K562 (cell line): ENCODE measurements around the gene FRYL. TPM values are rescaled to one million over a fixed set of nuclear protein-coding genes. Genes with fewer than 3 reads are reported as not detected.

Experiments
- ATAC-seq: fragments of 200-7000 bp; cut with Tn5 transposase; 3 replicates; pipeline ENCODE4 v1.9.1; 2020; ENCODE audit warnings: moderate library complexity
- BruUV-seq: library from RNA; stranded (reverse); fragments of 400-500 nt; replicated peaks from 2 replicates; lab custom pipeline; 2021; lab: Mats Ljungman, UMichigan
- CTCF ChIA-PET: fragments of 300-600 bp; formaldehyde crosslinking; extraction: SDS; loops from one replicate; lab custom pipeline; 2021; ENCODE audit warnings: low intra/inter-chr PET ratio; lab: Yijun Ruan, JAX
- POLR2A ChIA-PET: fragments of 300-600, 350-650 bp; sonication (Branson Sonifier 250); formaldehyde crosslinking; extraction: SDS; loops from one replicate; lab custom pipeline; 2021; ENCODE audit warnings: antibody characterized with exemption, inconsistent platforms; lab: Yijun Ruan, JAX
- DNase-seq, 4 experiments: peaks; one replicate each; pipeline versions ENCODE4 v3.0.0 to v3.0.0-alpha.2; 2011 to 2018; ENCODE audit warnings: low spot score in 3 of 4, mixed read lengths in 3 of 4; ENCODE audit errors: extremely low read depth in 1 of 4
- FAIRE-seq: peaks from 2 replicates; lab custom pipeline; 2011; peaks lifted over from hg19 to GRCh38; lab: Jason Lieb, UNC
- H2AFZ ChIP-seq: 2 replicates; pipeline ENCODE4 v1.6.0; 2011; ENCODE audit warnings: low read depth, low read length, control low read depth, inconsistent platforms
- H3K27ac ChIP-seq: fragments of 200-600 bp; 3 replicates; pipeline ENCODE4 v1.8.0; 2011; ENCODE audit warnings: low read depth, mild to moderate bottlenecking, control low read depth, inconsistent platforms, low read length, moderate library complexity, mixed read lengths; ENCODE audit errors: extremely low read depth
- H3K27me3 ChIP-seq, 2 experiments: fragments of 300-600 bp in 1 of 2; 2 replicates in 1 of 2; 3 replicates in 1 of 2; pipeline versions ENCODE4 v1.6.0 to v1.8.0; 2011; ENCODE audit warnings: inconsistent platforms in 2 of 2, low read length in 2 of 2, mild to moderate bottlenecking in 1 of 2, mixed read lengths in 1 of 2, moderate library complexity in 1 of 2; ENCODE audit not compliant: control insufficient read depth in 2 of 2, insufficient read depth in 2 of 2
- H3K36me3 ChIP-seq: fragments of 300-600 bp; 3 replicates; pipeline ENCODE4 v1.8.0; 2011; ENCODE audit warnings: mild to moderate bottlenecking, low read length, inconsistent platforms; ENCODE audit not compliant: control insufficient read depth, insufficient read depth
- H3K4me1 ChIP-seq, 2 experiments: fragments of 200-600 bp in 1 of 2; replicated peaks in 1 of 2; 2 replicates in 1 of 2; 3 replicates in 1 of 2; pipeline versions ENCODE4 v1.5.1 to v1.8.0; 2011; ENCODE audit warnings: inconsistent platforms in 2 of 2, low read length in 2 of 2, mild to moderate bottlenecking in 1 of 2, mixed read lengths in 1 of 2, moderate library complexity in 1 of 2; ENCODE audit not compliant: control insufficient read depth in 2 of 2, insufficient read depth in 2 of 2
- H3K4me2 ChIP-seq: 2 replicates; pipeline ENCODE4 v1.6.1; 2011; ENCODE audit warnings: low read length, control low read depth, inconsistent platforms, mixed read lengths; ENCODE audit not compliant: insufficient read depth
- H3K4me3 ChIP-seq: fragments of 200-600 bp; sonication (generic), shearing (Covaris generic); 2 replicates; pipeline ENCODE4 v1.5.1; 2016; ENCODE audit warnings: control low read depth, inconsistent platforms
- H3K79me2 ChIP-seq: fragments of 200-600 bp; 3 replicates; pipeline ENCODE4 v1.8.0; 2011; ENCODE audit warnings: low read length, inconsistent platforms; ENCODE audit not compliant: control insufficient read depth, insufficient read depth
- H3K9ac ChIP-seq, 2 experiments: 2 replicates each; pipeline versions ENCODE4 v1.6.0 to v1.6.1; 2011; ENCODE audit warnings: low read depth in 2 of 2, low read length in 2 of 2, control low read depth in 1 of 2, inconsistent platforms in 1 of 2, mild to moderate bottlenecking in 1 of 2, mixed read lengths in 1 of 2; ENCODE audit not compliant: insufficient read depth in 1 of 2
- H3K9me1 ChIP-seq: one replicate; pipeline ENCODE4 v1.6.0; 2011; ENCODE audit warnings: inconsistent platforms, mild to moderate bottlenecking, low read length, moderate library complexity; ENCODE audit not compliant: control insufficient read depth, insufficient read depth
- H3K9me3 ChIP-seq: replicated peaks from 2 replicates; pipeline ENCODE4 v1.5.1; 2011; ENCODE audit warnings: low read depth, low read length, inconsistent platforms; ENCODE audit not compliant: control insufficient read depth, insufficient read depth
- H4K20me1 ChIP-seq: replicated peaks from 2 replicates; pipeline ENCODE4 v1.6.1; 2011; ENCODE audit warnings: low read length, inconsistent platforms, mixed read lengths; ENCODE audit not compliant: control insufficient read depth, insufficient read depth
- ERF ChIP-seq: fragments of 450-650 bp; formaldehyde crosslinking; IDR thresholded peaks from 2 replicates; pipeline ENCODE4 v1.4.0; 2020; ENCODE audit warnings: mild to moderate bottlenecking, mixed read lengths
- FIP1L1 ChIP-seq: fragments of 200-400 bp; formaldehyde crosslinking; IDR thresholded peaks from 2 replicates; pipeline ENCODE4 v1.6.1; 2018; ENCODE audit warnings: mild to moderate bottlenecking, low read depth, low read length; ENCODE audit not compliant: poor library complexity, severe bottlenecking
- GTF2E2 ChIP-seq: fragments of 200-800 bp; sonication (Bioruptor generic); IDR thresholded peaks from 2 replicates; pipeline ENCODE4 v1.6.1; 2016; ENCODE audit warnings: missing genetic modification characterization, missing compliant biosample characterization
- HCFC1 ChIP-seq: IDR thresholded peaks from 2 replicates; pipeline ENCODE4 v1.6.1; 2012; ENCODE audit warnings: low read depth, low read length, improper control_type of control experiment
- KLF13 ChIP-seq: fragments of 450-650 bp; IDR thresholded peaks from 2 replicates; pipeline ENCODE4 v1.6.1; 2016; ENCODE audit warnings: missing genetic modification characterization, low read depth, mild to moderate bottlenecking, missing compliant biosample characterization, moderate library complexity, borderline replicate concordance
- KLF16 ChIP-seq: IDR thresholded peaks from 2 replicates; pipeline ENCODE4 v1.6.1; 2016; ENCODE audit warnings: antibody characterized with exemption
- LEF1 ChIP-seq: fragments of 450-650 bp; IDR thresholded peaks from 2 replicates; pipeline ENCODE4 v1.6.1; 2016; ENCODE audit warnings: mild to moderate bottlenecking
- MEF2A ChIP-seq: IDR thresholded peaks from 2 replicates; pipeline ENCODE4 v1.6.1; 2011; ENCODE audit warnings: low read depth, mild to moderate bottlenecking, low read length, moderate library complexity; ENCODE audit not compliant: control insufficient read depth
- NR3C1 ChIP-seq: sonication (generic); formaldehyde crosslinking; IDR thresholded peaks from 2 replicates; pipeline ENCODE4 v1.8.1; 2022; ENCODE audit warnings: missing genetic modification reagents
- TAL1 ChIP-seq: fragments of 450-650 bp; IDR thresholded peaks from 2 replicates; pipeline ENCODE4 v1.6.1; 2016; ENCODE audit warnings: mild to moderate bottlenecking
- TCF7L2 ChIP-seq: fragments of 150-350 bp; IDR thresholded peaks from 2 replicates; pipeline ENCODE4 v1.6.1; 2016; ENCODE audit warnings: low read depth, mild to moderate bottlenecking, low read length, moderate library complexity
- TEAD1 ChIP-seq, 2 experiments: fragments of 450-650 bp in 1 of 2; sonication (generic) in 1 of 2; formaldehyde crosslinking; IDR thresholded peaks; 2 replicates each; pipeline versions ENCODE4 v1.4.0 to v1.8.0; 2020 to 2022; ENCODE audit warnings: mild to moderate bottlenecking in 2 of 2, missing genetic modification reagents in 1 of 2
- ZNF384 ChIP-seq: IDR thresholded peaks from 2 replicates; pipeline ENCODE4 v1.6.1; 2012; ENCODE audit warnings: low read depth, low read length, improper control_type of control experiment
- ZNF79 ChIP-seq: fragments of 250-450 bp; sonication (Bioruptor Pico); IDR thresholded peaks from 2 replicates; pipeline ENCODE4 v1.4.0; 2020; ENCODE audit warnings: low read depth, mild to moderate bottlenecking, moderate library complexity
- WGBS: fragments of 100-300 bp; shearing (Covaris generic); methylation state at CpG from one replicate; pipeline ENCODE4 v1.1.6; 2016; ENCODE audit warnings: low coverage, mixed read lengths; ENCODE audit not compliant: insufficient coverage; ENCODE audit errors: missing lambda C conversion rate; 5-methylcytosine and 5-hydroxymethylcytosine counted together
- in situ Hi-C: fragments of 300-500 bp; cut with MboI; formaldehyde crosslinking; loops from 4 replicates; pipeline ENCODE4 v1.15.0; 2018; ENCODE audit warnings: inconsistent platforms, mixed read lengths
- intact Hi-C: fragments of 100-400 bp; cut with micrococcal nuclease; formaldehyde crosslinking; loops from 2 replicates; pipeline ENCODE4 v1.14.2; 2022
- polyA plus RNA-seq, 8 experiments: library from polyadenylated mRNA; depleted of rRNA in 4 of 8; stranded (reverse) in 5 of 8; unstranded in 3 of 8; fragments of >200 nt; fragmentation: Nextera tagmentation in 2 of 8; fragmentation: Illumina TruSeq in 1 of 8; extraction: Ambion mirVana in 2 of 8; extraction: Trizol in 1 of 8; gene quantifications; 2 replicates each; pipeline versions ENCODE4 v1.2.1 to v1.2.3, GENCODE V29; 2011 to 2014; ENCODE audit warnings: inconsistent platforms in 1 of 8, missing spikeins in 1 of 8
- total RNA-seq, 7 experiments: library from RNA; depleted of rRNA in 6 of 7; stranded (reverse); fragments of >200 nt in 6 of 7; fragmentation: Illumina TruSeq in 2 of 7; extraction: Trizol in 2 of 7; gene quantifications; 2 replicates each; pipeline versions ENCODE4 v1.2.1 to v1.2.3, GENCODE V29; 2011 to 2021; ENCODE audit warnings: low replicate concordance in 1 of 7

Gene FRYL
- total and polyA plus RNA-seq, 9 of the 15 experiments (the other 6 are each of a cell fraction or from before 2014, with no cell fraction given), result 7.2 to 34.9 (median 15.9) TPM

GRCh38 chr4:48640699-48641098 lies 139.4 kb downstream of the FRYL start:
- H3K27ac ChIP-seq, result no peak overlapping the region
- H3K79me2 ChIP-seq, result peaks cover 5% of the 10 kb centered on the region; the same call in 1 of the 3 replicates
- no peaks in the 10 kb centered on the region for H3K36me3 ChIP-seq
- no peak overlapping the region for H3K4me3 ChIP-seq
- H4K20me1 ChIP-seq, result 0 out of 2 replicates have a peak, but pooled peaks cover 5% of the 10 kb centered on the region
- no peak for FAIRE-seq
- no peak overlapping the region for H2AFZ ChIP-seq
- no peaks in the 10 kb centered on the region for H3K27me3 ChIP-seq
- no peak for DNase-seq
- BruUV-seq, result no TSS peak
- H3K9me3 ChIP-seq, result no peaks in the 10 kb centered on the region
- POLR2A ChIA-PET, result no interaction called here
- no peak overlapping the region for H3K4me2 ChIP-seq
- CTCF ChIA-PET, result no interaction called here
- no peak overlapping the region for H3K9ac ChIP-seq
- ATAC-seq, result no peak
- TF ChIP-seq TEAD1 (CRISPR knock-in tag; IDR thresholded peaks at IDR 0.05), result no peak
- no peak for TF ChIP-seq MEF2A
- no peak for TF ChIP-seq TAL1
- TF ChIP-seq KLF16, result no peak
- TF ChIP-seq ZNF79, result no peak
- no peak for TF ChIP-seq ZNF384
- TF ChIP-seq ERF (CRISPR knock-in tag), result no peak
- TF ChIP-seq LEF1, result no peak
- TF ChIP-seq HCFC1, result no peak
- TF ChIP-seq GTF2E2 (tag), result no peak
- no peak for TF ChIP-seq TCF7L2
- TF ChIP-seq NR3C1 (CRISPR knock-in tag), result no peak
- TF ChIP-seq KLF13 (tag), result no peak
- TF ChIP-seq FIP1L1, result no peak
- no peaks in the 10 kb centered on the region; a peak in 2 of 5 replicates for H3K4me1 ChIP-seq
- 58% methylated on average over 2 of the region's 2 CpGs for WGBS
- H3K9me1 ChIP-seq, result no peaks in the 10 kb centered on the region
- intact Hi-C loops (no loop called here), in situ Hi-C loops (no loop called here)
